ENCODE data around the gene TBR1.

- TF ChIP-seq EP300 (IDR thresholded peaks at IDR 0.05) = no peak
- no peak for TF ChIP-seq CTCF (IDR thresholded peaks at IDR 0.05)
Observed at GRCh38 chr2:161386228-161386824, 29.8 kb upstream of the TBR1 start.
